ENCODE results near the gene RPL28.

RPL28 gene

DNA sequence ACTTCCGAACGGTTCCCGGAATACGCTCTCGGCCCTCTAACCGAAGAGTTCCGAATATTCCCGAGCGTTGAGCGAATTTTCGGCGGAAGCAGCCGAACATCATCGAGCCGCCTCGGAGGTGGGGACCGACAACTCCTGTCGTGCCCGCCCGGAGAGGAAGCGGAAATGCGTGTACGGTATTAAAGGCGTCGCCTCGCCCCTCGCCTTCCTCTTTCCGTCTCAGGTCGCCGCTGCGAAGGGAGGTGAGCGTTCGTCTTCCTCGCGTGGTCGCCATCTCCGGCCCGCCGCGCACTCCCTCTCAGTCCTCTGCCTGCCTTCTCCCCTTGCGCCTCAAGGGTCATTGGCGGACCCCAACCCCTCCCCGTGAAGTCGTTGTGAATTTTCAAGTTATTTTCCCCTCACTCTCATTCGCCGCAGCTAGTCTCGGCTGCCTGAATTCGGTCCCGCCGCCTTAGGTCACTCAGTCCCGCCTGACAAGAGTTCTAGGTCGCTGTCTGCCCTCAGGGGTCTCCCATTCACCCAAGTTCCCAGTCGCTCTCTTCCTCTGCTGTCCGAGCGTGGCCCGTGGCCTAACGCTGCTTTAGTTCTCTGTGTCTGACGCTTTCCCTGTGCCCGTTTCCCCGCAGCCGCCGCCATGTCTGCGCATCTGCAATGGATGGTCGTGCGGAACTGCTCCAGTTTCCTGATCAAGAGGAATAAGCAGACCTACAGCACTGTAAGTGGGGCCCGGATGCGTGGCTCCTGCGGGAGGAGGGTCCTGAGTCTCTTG is at the start of gene RPL28:
TSS of gene RPL28 (plus strand) at position 209 of the 769 bp plus-strand sequence. CDS start at position 635, 426 bp downstream.
- peak; percentile 99 for DNase-seq
- Mint-ChIP-seq H3K4me3 (peak within 1 kb of the TSS; percentile 93 to 98), H3K27ac (peak within 1 kb of the TSS; percentile 99), H3K9me3 (peaks cover 0 to 4% of the 10 kb centered on the region in 2 donors), H3K27me3 (no peaks in the 10 kb centered on the region), H3K4me1 (peaks cover 82% of the 10 kb centered on the region)
- ATAC-seq: peak; percentile 79

GRCh38 chr19:55336101-55336500 is 49.6 kb upstream of the RPL28 start:
- peaks cover 11% of the 10 kb centered on the region for H3K27me3 Mint-ChIP-seq
- no peaks in the 10 kb centered on the region for H3K9me3 Mint-ChIP-seq
- H3K27ac Mint-ChIP-seq: no peak overlapping the region
- no peak overlapping the region for H3K4me3 Mint-ChIP-seq
- H3K4me1 Mint-ChIP-seq: peaks cover 9% of the 10 kb centered on the region
- no peak for ATAC-seq
- no peak for DNase-seq

DNA sequence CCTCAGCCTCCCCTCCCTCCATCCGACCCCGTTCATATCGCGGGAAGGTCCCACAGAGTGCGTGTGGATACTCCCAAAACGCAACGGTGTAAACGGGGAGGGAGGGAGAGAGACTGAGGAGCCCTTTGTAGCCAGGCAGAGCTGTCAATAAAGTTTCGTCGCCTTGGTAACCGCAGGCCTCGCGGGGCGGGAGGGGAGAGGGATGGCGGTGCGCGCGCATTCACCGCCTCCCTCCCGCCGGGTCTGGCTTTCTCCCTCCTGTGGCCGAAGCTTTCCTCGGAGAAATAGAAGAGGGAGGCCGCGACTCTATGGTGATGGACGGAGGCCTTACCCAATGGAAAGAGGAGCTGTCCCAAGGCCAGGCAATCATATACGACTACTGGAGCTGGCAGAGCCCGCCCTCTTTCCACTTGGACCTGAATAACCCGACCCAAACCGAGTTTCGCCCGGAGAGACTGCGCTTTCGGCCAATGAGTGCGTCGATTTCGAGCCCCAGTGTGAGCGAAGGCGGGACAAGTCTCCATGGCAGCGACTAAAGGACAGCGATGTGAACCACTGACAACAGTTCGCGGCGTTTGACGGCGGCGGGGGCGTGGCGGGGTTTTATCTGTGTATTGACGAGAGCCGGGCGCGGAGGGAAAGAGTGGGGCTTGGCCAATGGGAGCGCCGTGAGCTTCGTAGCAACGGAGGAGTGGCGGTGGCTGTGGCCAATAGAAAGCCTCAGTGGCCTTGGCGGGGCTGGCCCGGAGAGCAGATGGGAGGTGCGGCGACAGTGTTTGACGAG is 46.4 kb upstream of the RPL28 start, which contains the start of gene KMT5C:
TSS of gene KMT5C (plus strand) at position 772 of the 784 bp plus-strand sequence. CDS start 2,061 bp downstream, outside the sequence.
- ATAC-seq (peak; percentile 89), DNase-seq (peak; percentile 100)
- H3K9me3 Mint-ChIP-seq: no peaks in the 10 kb centered on the region

DNA sequence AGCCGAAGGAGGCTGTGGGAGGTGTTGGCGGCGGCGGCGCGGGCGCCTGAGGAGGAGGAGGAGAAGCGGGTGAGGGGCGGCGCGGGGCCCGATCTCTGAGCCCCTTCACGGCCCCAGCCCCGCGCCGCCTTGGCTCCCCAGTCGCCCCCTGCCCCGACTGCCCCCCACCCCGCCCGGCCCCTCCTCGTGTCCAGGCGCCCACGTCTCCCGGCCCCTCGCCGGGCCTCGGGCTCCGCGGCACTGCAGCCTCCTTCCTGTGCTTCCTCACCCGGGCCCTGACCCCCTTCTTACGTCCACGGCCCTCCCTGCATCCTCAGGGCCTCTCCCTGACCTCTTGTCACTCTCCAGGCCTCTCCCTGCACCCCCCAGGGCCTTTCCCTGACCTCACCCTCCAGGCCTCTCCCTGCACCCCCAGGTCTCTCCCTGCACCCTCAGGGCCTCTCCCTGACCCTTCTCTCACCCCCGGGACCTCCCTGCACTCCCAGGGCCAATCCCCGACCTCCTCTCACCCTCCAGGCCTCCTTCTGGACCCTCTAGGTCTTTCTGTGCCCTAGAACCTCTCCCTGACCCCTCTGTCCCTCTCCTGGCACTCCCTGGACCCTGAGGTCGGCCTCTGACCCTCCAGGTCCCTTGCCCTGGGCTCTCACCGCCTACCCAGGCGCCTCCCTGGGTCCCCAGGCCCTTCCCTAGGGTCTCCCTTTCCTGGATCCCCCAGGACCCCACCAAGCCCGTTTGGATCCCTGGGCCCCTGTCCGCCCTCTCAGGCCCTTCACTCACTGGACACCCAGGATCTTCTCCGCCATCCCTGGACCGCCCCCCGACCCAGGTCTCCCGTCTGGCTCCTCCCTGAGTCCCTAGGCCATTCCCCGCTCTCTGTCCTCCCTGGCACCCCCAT is 45.6 kb upstream of the RPL28 start:
- Mint-ChIP-seq H3K9me3 (no peaks in the 10 kb centered on the region), H3K27ac (peak overlapping the region; percentile 91 to 97), H3K4me1 (peaks cover 18% of the 10 kb centered on the region), H3K27me3 (peaks cover 11% of the 10 kb centered on the region), H3K4me3 (peak overlapping the region; percentile 96 to 98)
- ATAC-seq: no peak
- DNase-seq: peak in 1 of 2 donors; percentile 32

More for the DNA sequence above, 46.4 kb upstream of the RPL28 start, which contains the start of gene KMT5C:
- Mint-ChIP-seq H3K27ac (peak within 1 kb of the TSS; percentile 99), H3K4me1 (peaks cover 17% of the 10 kb centered on the region), H3K4me3 (peak within 1 kb of the TSS; percentile 96 to 98), H3K27me3 (peaks cover 11% of the 10 kb centered on the region)

GRCh38 chr19:55340784-55341147 is 45.0 kb upstream of the RPL28 start:
- H3K27ac Mint-ChIP-seq: peak overlapping the region; percentile 82 to 91
- peaks cover 11% of the 10 kb centered on the region for H3K27me3 Mint-ChIP-seq
- no peak for DNase-seq
- peak overlapping the region; percentile 96 to 98 for H3K4me3 Mint-ChIP-seq
- peaks cover 23% of the 10 kb centered on the region for H3K4me1 Mint-ChIP-seq
- ATAC-seq: no peak
- no peaks in the 10 kb centered on the region for H3K9me3 Mint-ChIP-seq

- DNase-seq: no peak
- peak overlapping the region; percentile 82 to 91 for H3K27ac Mint-ChIP-seq
- ATAC-seq: no peak
- H3K27me3 Mint-ChIP-seq: peaks cover 11% of the 10 kb centered on the region
- peaks cover 23% of the 10 kb centered on the region for H3K4me1 Mint-ChIP-seq
- no peaks in the 10 kb centered on the region for H3K9me3 Mint-ChIP-seq
- peak overlapping the region; percentile 96 to 98 for H3K4me3 Mint-ChIP-seq
Measured at GRCh38 chr19:55341171-55341588, 44.6 kb upstream of the RPL28 start.

- ATAC-seq (no peak), DNase-seq (no peak)
- Mint-ChIP-seq H3K4me1 (peaks cover 23% of the 10 kb centered on the region), H3K4me3 (peak overlapping the region; percentile 57 to 96), H3K9me3 (no peaks in the 10 kb centered on the region), H3K27ac (no peak overlapping the region), H3K27me3 (peaks cover 5% of the 10 kb centered on the region)
Measured at GRCh38 chr19:55341595-55342531, 43.9 kb upstream of the RPL28 start.

- Mint-ChIP-seq H3K27me3 (no peaks in the 10 kb centered on the region), H3K4me3 (no peak overlapping the region), H3K4me1 (peaks cover 15% of the 10 kb centered on the region), H3K27ac (peak overlapping the region in 1 of 2 donors; percentile 33), H3K9me3 (no peaks in the 10 kb centered on the region)
- ATAC-seq: no peak
- DNase-seq: no peak
Measured at GRCh38 chr19:55344444-55344843, 41.3 kb upstream of the RPL28 start.

DNA sequence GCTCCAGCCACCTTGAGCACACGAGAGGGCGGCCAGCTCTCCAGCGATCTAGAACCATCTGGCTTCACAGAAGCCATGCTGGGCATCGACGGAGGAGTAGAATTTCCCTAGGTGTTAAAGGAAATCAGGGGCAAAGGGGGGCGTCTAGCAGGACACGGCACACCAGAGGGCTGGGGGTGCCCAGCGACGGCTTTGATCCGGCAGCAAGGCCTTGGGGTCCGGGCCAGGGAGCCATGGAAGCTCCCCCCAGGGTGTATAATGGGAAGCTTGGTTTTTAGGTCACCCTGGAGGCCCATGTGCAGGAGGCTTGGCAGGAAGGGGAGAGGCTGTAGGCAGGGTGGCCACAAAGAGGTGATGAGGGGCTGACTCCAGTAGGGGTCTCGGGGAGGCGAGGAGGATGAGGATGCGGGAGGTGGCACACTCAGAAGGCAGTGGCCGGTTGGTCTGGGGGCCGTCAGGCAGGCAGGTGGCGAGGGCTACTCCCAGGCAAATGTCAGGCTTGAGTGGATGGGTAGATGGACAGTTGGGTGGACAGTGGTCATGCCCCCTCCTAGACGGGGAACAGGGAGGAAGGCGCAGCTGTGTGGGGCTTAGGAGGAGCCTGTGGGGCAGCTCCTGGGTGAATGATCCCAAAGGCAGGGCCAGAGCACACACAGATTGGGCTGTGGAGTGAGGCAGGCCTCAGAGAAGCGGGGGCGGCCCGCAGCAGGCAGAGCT is 40.5 kb upstream of the RPL28 start:
- no peak for DNase-seq
- peak overlapping the region in 1 of 2 donors; percentile 9 for H3K27ac Mint-ChIP-seq
- H3K4me1 Mint-ChIP-seq: peaks cover 15% of the 10 kb centered on the region
- no peak for ATAC-seq
- no peak overlapping the region for H3K4me3 Mint-ChIP-seq
- H3K27me3 Mint-ChIP-seq: no peaks in the 10 kb centered on the region
- H3K9me3 Mint-ChIP-seq: no peaks in the 10 kb centered on the region

DNA sequence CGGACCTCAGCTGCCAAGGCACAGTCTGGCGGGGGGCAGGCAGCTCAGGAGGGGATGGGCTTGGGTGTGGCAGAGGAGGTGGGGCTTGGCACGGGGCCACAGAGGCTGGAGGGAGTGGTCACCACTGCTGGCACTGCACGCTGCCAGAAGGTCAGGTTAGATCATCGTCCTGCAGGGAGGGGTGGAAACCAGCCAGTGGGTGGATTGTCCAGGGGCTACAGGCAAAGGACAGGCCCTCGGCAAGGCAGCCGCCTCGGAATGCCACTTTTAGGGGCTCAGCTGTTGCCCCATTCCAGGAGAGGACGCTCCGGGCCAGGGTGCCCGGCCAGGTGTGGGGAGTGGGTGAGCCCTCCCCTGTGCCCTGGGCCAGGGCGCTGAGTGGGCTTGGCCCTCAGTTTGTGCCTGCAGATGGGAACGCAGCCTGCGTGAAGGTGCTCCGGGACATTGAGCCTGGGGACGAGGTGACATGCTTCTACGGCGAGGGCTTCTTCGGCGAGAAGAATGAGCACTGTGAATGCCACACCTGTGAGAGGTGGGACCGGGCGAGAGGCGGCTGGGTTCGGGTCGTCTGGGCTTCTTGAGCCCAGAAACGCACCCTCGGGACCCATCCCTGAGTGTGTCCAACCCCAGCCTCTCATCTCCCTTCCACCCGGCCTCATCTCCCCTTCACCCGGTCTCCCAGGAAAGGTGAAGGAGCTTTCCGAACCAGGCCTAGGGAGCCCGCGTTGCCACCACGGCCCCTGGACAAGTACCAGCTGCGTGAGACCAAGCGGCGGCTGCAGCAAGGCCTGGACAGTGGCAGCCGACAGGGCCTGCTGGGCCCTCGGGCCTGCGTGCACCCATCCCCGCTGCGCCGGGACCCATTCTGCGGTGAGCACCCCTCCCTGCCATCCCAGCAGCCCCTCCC is 39.7 kb upstream of the RPL28 start:
- Mint-ChIP-seq H3K9me3 (no peaks in the 10 kb centered on the region), H3K27ac (no peak overlapping the region), H3K4me3 (no peak overlapping the region), H3K27me3 (peaks cover 3% of the 10 kb centered on the region), H3K4me1 (peaks cover 15% of the 10 kb centered on the region)
- ATAC-seq: no peak
- DNase-seq: no peak

DNA sequence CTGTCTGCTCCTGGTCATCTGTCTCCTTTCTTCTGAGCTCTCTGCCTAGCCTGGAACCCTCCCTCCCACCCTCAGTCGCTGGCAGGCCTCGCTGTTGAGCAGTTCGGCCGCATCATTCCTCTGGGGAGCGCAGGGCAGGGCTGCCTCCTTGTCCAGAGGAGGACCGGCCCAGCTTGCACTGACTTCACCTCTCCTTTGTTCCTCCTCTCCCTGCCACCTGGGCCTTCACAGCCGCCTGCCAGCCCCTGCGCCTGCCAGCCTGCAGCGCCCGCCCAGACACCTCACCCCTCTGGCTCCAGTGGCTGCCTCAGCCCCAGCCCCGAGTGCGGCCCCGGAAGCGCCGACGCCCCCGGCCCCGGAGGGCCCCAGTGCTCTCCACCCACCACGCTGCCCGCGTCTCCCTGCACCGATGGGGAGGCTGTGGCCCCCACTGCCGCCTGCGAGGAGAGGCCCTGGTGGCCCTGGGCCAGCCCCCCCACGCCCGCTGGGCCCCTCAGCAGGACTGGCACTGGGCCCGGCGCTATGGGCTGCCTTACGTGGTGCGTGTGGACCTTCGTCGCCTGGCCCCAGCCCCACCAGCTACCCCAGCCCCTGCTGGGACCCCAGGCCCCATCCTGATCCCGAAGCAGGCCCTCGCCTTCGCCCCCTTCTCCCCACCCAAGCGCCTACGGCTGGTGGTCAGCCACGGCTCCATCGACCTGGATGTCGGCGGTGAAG is 38.8 kb upstream of the RPL28 start:
- Mint-ChIP-seq H3K27ac (no peak overlapping the region), H3K4me1 (peaks cover 15% of the 10 kb centered on the region), H3K9me3 (no peaks in the 10 kb centered on the region)

DNA sequence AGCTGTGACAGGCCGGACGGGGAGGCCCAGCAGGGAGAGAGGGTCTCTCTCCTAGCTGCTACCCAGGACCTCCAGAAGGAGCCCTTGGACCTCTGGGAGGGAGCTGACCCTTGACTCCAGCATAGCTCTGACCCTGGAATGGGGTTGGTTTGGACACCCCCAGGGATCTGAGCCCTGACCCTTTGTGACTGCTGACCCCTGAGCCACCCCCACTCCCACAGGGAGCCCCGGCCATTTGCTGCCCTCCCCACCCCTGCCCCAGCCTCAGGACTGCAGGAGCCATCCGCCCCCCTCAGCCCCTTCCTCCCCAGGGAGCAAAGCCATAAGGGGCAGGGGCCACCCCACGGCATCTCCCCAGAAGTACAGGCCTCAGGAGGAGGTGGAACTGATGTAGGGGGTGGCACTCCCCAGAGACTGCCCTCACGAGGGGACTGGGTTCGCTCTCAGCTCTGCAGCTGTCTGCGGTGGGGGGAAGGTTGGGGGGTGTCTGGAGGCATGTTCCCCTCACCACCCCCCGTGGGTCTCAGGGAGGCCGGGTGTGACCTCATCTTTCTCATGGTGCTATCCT is 38.2 kb upstream of the RPL28 start:
- no peak overlapping the region for H3K27ac Mint-ChIP-seq
- ATAC-seq (peak; percentile 26), DNase-seq (no peak)
- H3K4me1 Mint-ChIP-seq: peaks cover 21% of the 10 kb centered on the region
- no peak overlapping the region for H3K4me3 Mint-ChIP-seq
- peaks cover 17% of the 10 kb centered on the region for H3K27me3 Mint-ChIP-seq
- no peaks in the 10 kb centered on the region for H3K9me3 Mint-ChIP-seq

More for the DNA sequence above, 38.8 kb upstream of the RPL28 start:
- peak; percentile 43 for ATAC-seq
- H3K4me3 Mint-ChIP-seq: no peak overlapping the region
- peaks cover 11% of the 10 kb centered on the region for H3K27me3 Mint-ChIP-seq
- DNase-seq: no peak
